ENCODE measurements around the gene LGR6. TPM values are rescaled to one million over a fixed set of nuclear protein-coding genes. Genes with fewer than 3 reads are reported as not detected.

Gene LGR6
- total and polyA plus RNA-seq, 2 donors (not counting 1 experiment from before 2014, with no cell fraction given), result 0.28 TPM; not detected in 1

- Mint-ChIP-seq H3K27me3 (peaks cover 42% of the 10 kb centered on the region), H3K4me3 (no peak overlapping the region), H3K4me1 (peaks cover 9% of the 10 kb centered on the region), H3K27ac (no peak overlapping the region), H3K9me3 (ENCODE audit: insufficient read depth) (no peaks in the 10 kb centered on the region)
- H4K20me1 ChIP-seq (ENCODE audit: control insufficient read depth, insufficient read depth, low read length, poor library complexity, severe bottlenecking), result no peaks in the 10 kb centered on the region
- peaks cover 0 to 26% (median 5%) of the 10 kb centered on the region in 4 experiments for H3K27me3 ChIP-seq (replicated peaks in 1 of 4; ENCODE audit: control extremely low read depth in 1 of 4, control insufficient read depth in 3 of 4, insufficient read depth in 4 of 4, low read length in 3 of 4)
- DNase-seq, result no peak
- no peak overlapping the region for H3K4me2 ChIP-seq (replicated peaks; ENCODE audit: low read depth, low read length, poor library complexity, severe bottlenecking)
- intact Hi-C loops (cut with micrococcal nuclease), result no loop called here
- H3K27ac ChIP-seq (ENCODE audit: low read length in 2 of 2), result no peak overlapping the region
- ChIA-PET CTCF (interaction anchor here (1.3 to 5.6 kb wide), 7 partner anchors 26 to 533 kb away, joined by 3 to 41 read pairs (median 13); no protein-coding TSS in a partner anchor), POLR2A (no interaction called here)
- H3K4me3 ChIP-seq (ENCODE audit: control extremely low read depth in 1 of 5, extremely low read depth in 1 of 5, insufficient read depth in 1 of 5, low read depth in 2 of 5, low read length in 4 of 5), result no peak overlapping the region
- H3K36me3 ChIP-seq (replicated peaks in 1 of 2; ENCODE audit: control extremely low read depth in 1 of 2, control insufficient read depth in 1 of 2, extremely low read depth in 1 of 2, insufficient read depth in 2 of 2, low read length in 1 of 2), result no peaks in the 10 kb centered on the region
- H2AFZ ChIP-seq (ENCODE audit: insufficient read depth, low read depth, low read length, poor library complexity, severe bottlenecking), result no peak overlapping the region
- no peaks in the 10 kb centered on the region for H3K79me2 ChIP-seq (ENCODE audit: control insufficient read depth, insufficient read depth, low read length)
- WGBS (ENCODE audit: insufficient coverage), result 71% methylated on average over 7 of the region's 8 CpGs
- no peaks in the 10 kb centered on the region for H3K9me3 ChIP-seq (ENCODE audit: control extremely low read depth in 1 of 3, control insufficient read depth in 2 of 3, insufficient read depth in 1 of 3, low read length in 2 of 3)
- peaks cover 5 to 6% of the 10 kb centered on the region in 2 donors for H3K4me1 ChIP-seq (ENCODE audit: control insufficient read depth in 2 of 2, insufficient read depth in 2 of 2, low read length in 2 of 2)
- H3K9ac ChIP-seq (ENCODE audit: low read length), result no peak overlapping the region
- TF ChIP-seq EZH2 (IDR thresholded peaks at IDR 0.05; ENCODE audit: borderline replicate concordance, insufficient read depth, low read depth, low read length, poor library complexity, severe bottlenecking), result no peak
- TF ChIP-seq, protein P1, sequence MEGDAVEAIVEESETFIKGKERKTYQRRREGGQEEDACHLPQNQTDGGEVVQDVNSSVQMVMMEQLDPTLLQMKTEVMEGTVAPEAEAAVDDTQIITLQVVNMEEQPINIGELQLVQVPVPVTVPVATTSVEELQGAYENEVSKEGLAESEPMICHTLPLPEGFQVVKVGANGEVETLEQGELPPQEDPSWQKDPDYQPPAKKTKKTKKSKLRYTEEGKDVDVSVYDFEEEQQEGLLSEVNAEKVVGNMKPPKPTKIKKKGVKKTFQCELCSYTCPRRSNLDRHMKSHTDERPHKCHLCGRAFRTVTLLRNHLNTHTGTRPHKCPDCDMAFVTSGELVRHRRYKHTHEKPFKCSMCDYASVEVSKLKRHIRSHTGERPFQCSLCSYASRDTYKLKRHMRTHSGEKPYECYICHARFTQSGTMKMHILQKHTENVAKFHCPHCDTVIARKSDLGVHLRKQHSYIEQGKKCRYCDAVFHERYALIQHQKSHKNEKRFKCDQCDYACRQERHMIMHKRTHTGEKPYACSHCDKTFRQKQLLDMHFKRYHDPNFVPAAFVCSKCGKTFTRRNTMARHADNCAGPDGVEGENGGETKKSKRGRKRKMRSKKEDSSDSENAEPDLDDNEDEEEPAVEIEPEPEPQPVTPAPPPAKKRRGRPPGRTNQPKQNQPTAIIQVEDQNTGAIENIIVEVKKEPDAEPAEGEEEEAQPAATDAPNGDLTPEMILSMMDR (IDR thresholded peaks at IDR 0.05), result no peak
- ATAC-seq (ENCODE audit: low read depth), result no peak
Measured at GRCh38 chr1:202187041-202187671, 6.4 kb upstream of the LGR6 start.

DNA sequence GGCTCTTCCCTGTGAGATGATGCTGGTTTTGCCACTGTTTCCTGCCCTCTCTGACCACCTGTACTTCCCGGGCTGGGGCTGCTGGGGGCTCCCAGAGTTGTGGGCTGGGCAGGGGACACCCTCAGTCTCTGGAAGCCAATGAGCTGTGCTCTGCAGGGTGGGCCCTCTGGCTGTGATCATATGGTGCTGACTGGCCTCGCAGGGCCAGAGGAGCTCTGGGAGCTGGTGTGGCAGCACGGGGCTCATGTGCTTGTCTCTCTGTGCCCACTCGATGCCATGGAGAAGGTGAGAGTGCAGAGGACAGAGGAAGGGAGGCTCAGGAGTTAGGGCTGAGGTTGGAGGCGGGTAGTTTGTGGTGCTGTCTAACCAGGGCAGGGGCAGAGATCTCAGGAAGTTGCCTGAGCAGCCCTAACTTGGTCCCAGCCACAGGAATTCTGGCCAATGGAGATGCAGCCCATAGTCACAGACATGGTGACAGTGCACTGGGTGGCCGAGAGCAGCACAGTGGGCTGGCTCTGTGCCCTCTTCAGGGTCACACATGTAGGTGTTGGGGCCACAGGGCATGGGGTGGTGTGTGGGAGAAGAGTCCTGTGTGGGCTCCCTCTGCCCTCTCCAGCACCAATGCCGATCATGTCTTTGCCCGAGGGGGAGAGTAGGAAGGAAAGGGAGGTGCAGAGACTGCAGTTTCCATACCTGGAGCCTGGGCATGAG lies 5.7 kb upstream of the LGR6 start:
- no peak overlapping the region for H3K4me3 ChIP-seq (ENCODE audit: control extremely low read depth in 1 of 5, extremely low read depth in 1 of 5, insufficient read depth in 1 of 5, low read depth in 2 of 5, low read length in 4 of 5)
- TF ChIP-seq EZH2 (IDR thresholded peaks at IDR 0.05; ENCODE audit: borderline replicate concordance, insufficient read depth, low read depth, low read length, poor library complexity, severe bottlenecking), result no peak
- TF ChIP-seq, protein P1 (IDR thresholded peaks at IDR 0.05), result no peak
- peaks cover 41% of the 10 kb centered on the region for H3K27me3 Mint-ChIP-seq
- H3K4me3 Mint-ChIP-seq, result no peak overlapping the region
- H3K4me1 ChIP-seq (ENCODE audit: control insufficient read depth in 2 of 2, insufficient read depth in 2 of 2, low read length in 2 of 2), result peaks cover 6 to 7% of the 10 kb centered on the region in 2 donors
- no peaks in the 10 kb centered on the region for H3K9me3 ChIP-seq (ENCODE audit: control extremely low read depth in 1 of 3, control insufficient read depth in 2 of 3, insufficient read depth in 1 of 3, low read length in 2 of 3)
- H3K4me2 ChIP-seq (replicated peaks; ENCODE audit: low read depth, low read length, poor library complexity, severe bottlenecking), result no peak overlapping the region
- H3K27ac Mint-ChIP-seq, result no peak overlapping the region
- no peaks in the 10 kb centered on the region for H3K9me3 Mint-ChIP-seq (ENCODE audit: insufficient read depth)
- no peaks in the 10 kb centered on the region for H4K20me1 ChIP-seq (ENCODE audit: control insufficient read depth, insufficient read depth, low read length, poor library complexity, severe bottlenecking)
- no peaks in the 10 kb centered on the region for H3K79me2 ChIP-seq (ENCODE audit: control insufficient read depth, insufficient read depth, low read length)
- H3K36me3 ChIP-seq (replicated peaks in 1 of 2; ENCODE audit: control extremely low read depth in 1 of 2, control insufficient read depth in 1 of 2, extremely low read depth in 1 of 2, insufficient read depth in 2 of 2, low read length in 1 of 2), result no peaks in the 10 kb centered on the region
- no peak overlapping the region for H2AFZ ChIP-seq (ENCODE audit: insufficient read depth, low read depth, low read length, poor library complexity, severe bottlenecking)
- DNase-seq, result no peak
- no peak overlapping the region for H3K27ac ChIP-seq (ENCODE audit: low read length in 2 of 2)
- H3K9ac ChIP-seq (ENCODE audit: low read length), result no peak overlapping the region
- H3K4me1 Mint-ChIP-seq, result peaks cover 9% of the 10 kb centered on the region
- intact Hi-C loops (cut with micrococcal nuclease), result no loop called here
- 76% methylated on average over 6 of the region's 8 CpGs for WGBS (ENCODE audit: insufficient coverage)
- no peak for ATAC-seq (ENCODE audit: low read depth)
- POLR2A ChIA-PET, result no interaction called here
- CTCF ChIA-PET, result interaction anchor here (0.6 to 5.6 kb wide), 8 partner anchors 32 to 532 kb away, joined by 3 to 41 read pairs (median 11); no protein-coding TSS in a partner anchor
- peaks cover 0 to 30% (median 8%) of the 10 kb centered on the region in 4 experiments for H3K27me3 ChIP-seq (replicated peaks in 1 of 4; ENCODE audit: control extremely low read depth in 1 of 4, control insufficient read depth in 3 of 4, insufficient read depth in 4 of 4, low read length in 3 of 4)
